Upper lobe of right lung (tissue), 1 donor: Measurements from ENCODE around the gene ITPRID1. TPM values are rescaled to one million over a fixed set of nuclear protein-coding genes. Genes with fewer than 3 reads are reported as not detected.

Experiments used
- ATAC-seq: fragments of 200-7000 bp; cut with Tn5 transposase; one replicate; pipeline ENCODE4 v1.9.1; 2020; ENCODE audit warnings: mild to moderate bottlenecking, moderate library complexity
- DNase-seq: peaks from one replicate; pipeline ENCODE4 v3.0.0-alpha.2; 2020
- H3K27ac ChIP-seq: fragments of 200-600 bp; one replicate; pipeline ENCODE4 v1.8.0; 2022
- H3K27me3 ChIP-seq: fragments of 200-600 bp; one replicate; pipeline ENCODE4 v1.8.0; 2022; ENCODE audit warnings: mild to moderate bottlenecking
- H3K36me3 ChIP-seq: fragments of 200-600 bp; one replicate; pipeline ENCODE4 v1.8.0; 2022
- H3K4me1 ChIP-seq: fragments of 200-600 bp; one replicate; pipeline ENCODE4 v1.8.0; 2022
- H3K4me3 ChIP-seq: fragments of 200-600 bp; one replicate; pipeline ENCODE4 v1.8.0; 2022; ENCODE audit warnings: mild to moderate bottlenecking
- H3K9me3 ChIP-seq: fragments of 200-600 bp; one replicate; pipeline ENCODE4 v1.8.0; 2022
- CTCF ChIP-seq: fragments of 200-600 bp; IDR thresholded peaks from one replicate; pipeline ENCODE4 v1.8.0; 2022; ENCODE audit warnings: antibody characterized with exemption
- intact Hi-C: fragments of 100-400 bp; cut with DNase I; formaldehyde crosslinking; loops from one replicate; pipeline ENCODE4 v1.11.0; 2022
- total RNA-seq: library from RNA; stranded (reverse); fragmentation: NEBNext Ultra II Directional; extraction: Animal tissue kit (Norgen Biotek cat#: 25700); gene quantifications from one replicate; pipeline ENCODE4 v1.2.1, GENCODE V29; 2021
- donor health status: DM: no; HTN: yes; CAD: no; lungs with severe emphysema.

The ITPRID1 gene
- total RNA-seq, 1 donor from 2014 or later = not detected

GRCh38 chr7:31695859-31696614 is 182.1 kb downstream of the ITPRID1 start:
- Histone ChIP-seq H3K9me3 (no peaks in the 10 kb centered on the region), H3K27ac (no peak overlapping the region), H3K27me3 (no peaks in the 10 kb centered on the region), H3K4me3 (no peak overlapping the region), H3K4me1 (no peaks in the 10 kb centered on the region), H3K36me3 (no peaks in the 10 kb centered on the region)
- TF ChIP-seq CTCF = no peak
- intact Hi-C loops = no loop called here
- DNase-seq (no peak), ATAC-seq (no peak)

GRCh38 chr7:31699050-31699449 is 185.2 kb downstream of the ITPRID1 start:
- Histone ChIP-seq H3K4me3 (no peak overlapping the region), H3K4me1 (no peaks in the 10 kb centered on the region), H3K9me3 (no peaks in the 10 kb centered on the region), H3K36me3 (no peaks in the 10 kb centered on the region), H3K27me3 (no peaks in the 10 kb centered on the region), H3K27ac (no peak overlapping the region)
- no peak for ATAC-seq
- intact Hi-C loops = no loop called here
- DNase-seq = no peak
- TF ChIP-seq CTCF = no peak

GRCh38 chr7:31702354-31702753 is 188.5 kb downstream of the ITPRID1 start:
- no peak for TF ChIP-seq CTCF
- Histone ChIP-seq H3K36me3 (no peaks in the 10 kb centered on the region), H3K4me1 (no peaks in the 10 kb centered on the region), H3K4me3 (no peak overlapping the region), H3K27me3 (no peaks in the 10 kb centered on the region), H3K9me3 (no peaks in the 10 kb centered on the region), H3K27ac (no peak overlapping the region)
- intact Hi-C loops = no loop called here
- DNase-seq (no peak), ATAC-seq (no peak)

- ATAC-seq (no peak), DNase-seq (no peak)
- no peaks in the 10 kb centered on the region for H3K36me3 ChIP-seq
- intact Hi-C loops = no loop called here
- TF ChIP-seq CTCF = no peak
- H3K9me3 ChIP-seq = no peaks in the 10 kb centered on the region
- no peak overlapping the region for H3K27ac ChIP-seq
- H3K4me3 ChIP-seq = no peak overlapping the region
- no peaks in the 10 kb centered on the region for H3K4me1 ChIP-seq
- no peaks in the 10 kb centered on the region for H3K27me3 ChIP-seq
Observed at GRCh38 chr7:31705377-31705776, 191.5 kb downstream of the ITPRID1 start.

GRCh38 chr7:31707089-31707488 is 193.2 kb downstream of the ITPRID1 start:
- Histone ChIP-seq H3K9me3 (no peaks in the 10 kb centered on the region), H3K4me1 (no peaks in the 10 kb centered on the region)
- no peak for TF ChIP-seq CTCF

More at GRCh38 chr7:31707089-31707488, 193.2 kb downstream of the ITPRID1 start:
- intact Hi-C loops = no loop called here
- ATAC-seq = no peak
- no peak for DNase-seq
- no peak overlapping the region for H3K27ac ChIP-seq
- no peak overlapping the region for H3K4me3 ChIP-seq
- H3K27me3 ChIP-seq = no peaks in the 10 kb centered on the region
- no peaks in the 10 kb centered on the region for H3K36me3 ChIP-seq

Other genes with a start within 250 kb of the ITPRID1 start
- not detected for gene NEUROD6, start 173.4 kb upstream of the ITPRID1 start, total RNA-seq
- not detected for gene PPP1R17, start 173.1 kb downstream of the ITPRID1 start, total RNA-seq